Breast epithelium (tissue), 4 donors: Measurements from ENCODE around the gene SH3GL3. TPM values are rescaled to one million over a fixed set of nuclear protein-coding genes. Genes with fewer than 3 reads are reported as not detected.

Experiments
- DNase-seq, 2 donors: peaks; one replicate each; pipeline ENCODE4 v3.0.0-alpha.2; 2019; ENCODE audit warnings: low spot score in 2 of 2
- H3K27ac ChIP-seq, 2 donors: fragments of 200-600 bp; sonication (generic) in 1 of 2; one replicate each; pipeline ENCODE4 v1.5.1; 2016 to 2019; ENCODE audit warnings: mild to moderate bottlenecking in 1 of 2
- H3K27me3 ChIP-seq, 2 donors: fragments of 200-600 bp; sonication (generic) in 1 of 2; one replicate each; pipeline versions ENCODE4 v1.5.1 to v1.6.0; 2017 to 2019; ENCODE audit warnings: control low read depth in 1 of 2, mild to moderate bottlenecking in 1 of 2
- H3K36me3 ChIP-seq: fragments of 200-600 bp; one replicate; pipeline ENCODE4 v1.5.1; 2019
- H3K4me1 ChIP-seq, 2 donors: fragments of 200-600 bp; sonication (generic); one replicate each; pipeline ENCODE4 v1.5.1; 2016 to 2019; ENCODE audit warnings: control low read depth in 1 of 2
- H3K4me3 ChIP-seq, 3 donors: fragments of 200-600 bp; sonication (generic); 1 replicate in 2 of 3; 2 replicates in 1 of 3; pipeline ENCODE4 v1.5.1; 2016 to 2019; ENCODE audit warnings: mild to moderate bottlenecking in 3 of 3, moderate library complexity in 2 of 3
- H3K9me3 ChIP-seq, 2 donors: fragments of 200-600 bp; sonication (generic) in 1 of 2; one replicate each; pipeline ENCODE4 v1.5.1; 2016 to 2019; ENCODE audit warnings: control low read depth in 1 of 2
- POLR2A ChIP-seq: fragments of 450-650 bp; IDR thresholded peaks from one replicate; pipeline ENCODE4 v1.6.1; 2016; ENCODE audit warnings: antibody characterized with exemption, mild to moderate bottlenecking, moderate library complexity
- POLR2AphosphoS5 ChIP-seq, 3 donors: sonication (generic); formaldehyde crosslinking; IDR thresholded peaks; one replicate each; pipeline ENCODE4 v1.6.1; 2017; ENCODE audit warnings: antibody characterized with exemption in 3 of 3
- intact Hi-C: fragments of 100-400 bp; cut with DNase I; formaldehyde crosslinking; loops from one replicate; pipeline ENCODE4 v1.15.1; 2023; ENCODE audit warnings: low total_unique reads
- total RNA-seq, 3 donors: library from RNA; depleted of rRNA; stranded (reverse); fragments of >200 nt; gene quantifications; one replicate each; pipeline ENCODE4 v1.1.0, GENCODE V29; 2016
- TF ChIP-seq, protein P1 (sequence below), 3 donors: fragments of 450-650 bp; IDR thresholded peaks; one replicate each; pipeline ENCODE4 v1.5.1; 2016 to 2017; ENCODE audit warnings: antibody characterized with exemption in 3 of 3, mild to moderate bottlenecking in 3 of 3, moderate library complexity in 3 of 3

The SH3GL3 gene
- total RNA-seq, 3 donors from 2014 or later, result not detected

DNA sequence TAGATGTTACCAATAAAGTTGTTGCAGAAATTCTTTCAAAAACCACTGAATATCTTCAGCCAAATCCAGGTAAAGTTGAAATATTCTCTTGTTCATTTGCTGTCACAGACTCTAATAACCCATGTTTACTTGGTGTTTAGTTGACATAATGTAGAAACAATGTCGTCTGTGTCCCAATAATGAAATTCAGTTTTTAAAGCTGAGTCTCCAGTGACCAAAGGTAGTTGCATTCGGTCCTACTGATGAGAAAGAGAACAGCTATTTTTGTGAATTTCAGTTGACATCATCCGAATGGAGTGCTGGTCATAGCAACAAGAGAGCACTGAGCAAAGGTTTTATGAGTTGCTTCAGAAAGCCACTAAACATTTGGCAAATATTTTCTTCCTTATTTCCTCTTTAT is 118.0 kb downstream of the SH3GL3 start:
- no peak overlapping the region for H3K27ac ChIP-seq
- no peaks in the 10 kb centered on the region for H3K9me3 ChIP-seq
- no peak overlapping the region for H3K4me3 ChIP-seq
- no peak for TF ChIP-seq POLR2A
- TF ChIP-seq, protein P1, sequence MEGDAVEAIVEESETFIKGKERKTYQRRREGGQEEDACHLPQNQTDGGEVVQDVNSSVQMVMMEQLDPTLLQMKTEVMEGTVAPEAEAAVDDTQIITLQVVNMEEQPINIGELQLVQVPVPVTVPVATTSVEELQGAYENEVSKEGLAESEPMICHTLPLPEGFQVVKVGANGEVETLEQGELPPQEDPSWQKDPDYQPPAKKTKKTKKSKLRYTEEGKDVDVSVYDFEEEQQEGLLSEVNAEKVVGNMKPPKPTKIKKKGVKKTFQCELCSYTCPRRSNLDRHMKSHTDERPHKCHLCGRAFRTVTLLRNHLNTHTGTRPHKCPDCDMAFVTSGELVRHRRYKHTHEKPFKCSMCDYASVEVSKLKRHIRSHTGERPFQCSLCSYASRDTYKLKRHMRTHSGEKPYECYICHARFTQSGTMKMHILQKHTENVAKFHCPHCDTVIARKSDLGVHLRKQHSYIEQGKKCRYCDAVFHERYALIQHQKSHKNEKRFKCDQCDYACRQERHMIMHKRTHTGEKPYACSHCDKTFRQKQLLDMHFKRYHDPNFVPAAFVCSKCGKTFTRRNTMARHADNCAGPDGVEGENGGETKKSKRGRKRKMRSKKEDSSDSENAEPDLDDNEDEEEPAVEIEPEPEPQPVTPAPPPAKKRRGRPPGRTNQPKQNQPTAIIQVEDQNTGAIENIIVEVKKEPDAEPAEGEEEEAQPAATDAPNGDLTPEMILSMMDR (IDR thresholded peaks at IDR 0.05), result no peak
- TF ChIP-seq POLR2AphosphoS5 (IDR thresholded peaks at IDR 0.05), result no peak
- intact Hi-C loops, result no loop called here
- H3K4me1 ChIP-seq, result no peaks in the 10 kb centered on the region
- DNase-seq, result no peak
- H3K36me3 ChIP-seq, result no peaks in the 10 kb centered on the region
- no peaks in the 10 kb centered on the region for H3K27me3 ChIP-seq

DNA sequence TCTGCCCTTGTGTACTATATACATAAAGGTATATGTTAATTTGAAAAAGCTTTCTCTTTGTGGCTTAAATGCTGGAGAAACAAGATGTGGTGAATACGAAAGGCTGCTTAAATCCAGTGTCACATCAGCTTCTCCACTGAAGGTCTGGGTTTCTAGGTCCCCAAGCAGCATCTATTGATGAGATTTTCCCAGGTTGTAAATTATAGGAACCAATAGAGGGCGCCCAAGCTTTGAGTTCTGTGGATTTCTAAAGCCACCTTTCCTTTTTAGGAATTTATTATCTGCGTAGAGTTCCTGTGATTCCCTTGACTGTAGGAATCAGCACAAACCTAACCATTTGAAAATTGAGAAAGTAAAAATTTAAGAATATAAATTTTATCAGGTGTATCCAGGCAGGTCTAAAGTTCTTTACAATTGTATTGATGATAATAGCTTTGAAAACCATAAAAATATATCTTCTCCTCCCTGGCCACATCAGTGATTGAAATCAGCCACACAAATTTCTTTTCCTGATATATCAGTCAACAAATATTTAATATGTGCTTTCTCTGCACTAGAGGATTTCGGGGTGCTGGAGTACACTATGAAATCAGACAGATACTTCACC is 118.5 kb downstream of the SH3GL3 start:
- no peak for DNase-seq
- intact Hi-C loops, result no loop called here
- no peaks in the 10 kb centered on the region for H3K36me3 ChIP-seq

DNA sequence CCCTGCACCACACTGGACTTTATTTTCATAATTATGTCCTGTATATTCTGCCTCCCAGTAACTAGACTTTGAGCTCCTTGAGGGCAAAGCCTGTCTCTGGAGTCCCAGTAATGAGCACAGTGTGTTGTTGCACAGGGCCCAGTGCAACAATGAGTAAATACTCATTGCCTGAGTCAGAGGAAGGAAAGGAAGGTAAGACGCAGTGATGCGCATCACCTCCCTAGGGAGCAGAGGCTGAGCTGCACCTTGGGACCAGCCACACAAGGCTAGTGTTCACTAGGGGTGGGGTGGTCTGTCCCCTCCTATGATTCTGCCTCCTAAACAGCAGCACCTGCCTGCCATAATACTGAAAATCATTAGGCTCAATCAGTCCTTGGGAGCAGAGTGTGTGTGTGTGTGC is 120.2 kb downstream of the SH3GL3 start:
- no peak for TF ChIP-seq POLR2AphosphoS5 (IDR thresholded peaks at IDR 0.05)
- TF ChIP-seq, protein P1 (IDR thresholded peaks at IDR 0.05), result no peak
- no peak for TF ChIP-seq POLR2A
- intact Hi-C loops, result no loop called here
- no peaks in the 10 kb centered on the region for H3K36me3 ChIP-seq

More for the DNA sequence above, 118.5 kb downstream of the SH3GL3 start:
- H3K4me1 ChIP-seq, result no peaks in the 10 kb centered on the region
- no peaks in the 10 kb centered on the region for H3K9me3 ChIP-seq
- H3K4me3 ChIP-seq, result no peak overlapping the region
- no peak overlapping the region for H3K27ac ChIP-seq
- TF ChIP-seq POLR2AphosphoS5 (IDR thresholded peaks at IDR 0.05) (no peak), POLR2A (no peak)
- TF ChIP-seq, protein P1 (IDR thresholded peaks at IDR 0.05), result peak in 2 of 3 donors; percentile 46 to 49
- H3K27me3 ChIP-seq, result no peaks in the 10 kb centered on the region

DNA sequence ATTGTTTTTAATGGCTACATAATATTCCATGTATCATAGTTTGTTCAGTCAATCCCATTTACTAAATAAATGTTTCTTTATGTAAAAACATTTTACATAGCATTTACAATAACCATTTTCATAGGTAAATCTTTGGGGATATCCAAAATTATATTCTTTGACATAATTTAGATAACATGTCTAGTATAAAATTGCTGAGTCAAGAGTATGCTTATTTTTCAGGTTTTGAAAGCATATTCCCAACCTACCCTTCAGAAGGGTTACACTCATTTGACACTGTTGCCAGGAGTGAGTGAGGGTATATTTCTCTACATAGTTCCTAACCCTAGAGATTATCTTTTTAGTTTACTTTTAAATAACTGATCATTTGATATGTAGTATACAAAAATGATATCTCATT is 122.2 kb downstream of the SH3GL3 start:
- no peak for TF ChIP-seq POLR2A
- no peak for TF ChIP-seq POLR2AphosphoS5 (IDR thresholded peaks at IDR 0.05)
- TF ChIP-seq, protein P1 (IDR thresholded peaks at IDR 0.05), result no peak
- H3K4me3 ChIP-seq, result no peak overlapping the region
- no peak overlapping the region for H3K27ac ChIP-seq
- no peaks in the 10 kb centered on the region for H3K4me1 ChIP-seq
- no peaks in the 10 kb centered on the region for H3K9me3 ChIP-seq
- no peaks in the 10 kb centered on the region for H3K36me3 ChIP-seq
- DNase-seq, result no peak
- H3K27me3 ChIP-seq, result no peaks in the 10 kb centered on the region
- intact Hi-C loops, result no loop called here

More for the DNA sequence above, 120.2 kb downstream of the SH3GL3 start:
- no peak overlapping the region for H3K4me3 ChIP-seq
- no peaks in the 10 kb centered on the region for H3K27me3 ChIP-seq
- H3K27ac ChIP-seq, result no peak overlapping the region
- no peaks in the 10 kb centered on the region for H3K9me3 ChIP-seq
- no peak for DNase-seq
- no peaks in the 10 kb centered on the region for H3K4me1 ChIP-seq

DNA sequence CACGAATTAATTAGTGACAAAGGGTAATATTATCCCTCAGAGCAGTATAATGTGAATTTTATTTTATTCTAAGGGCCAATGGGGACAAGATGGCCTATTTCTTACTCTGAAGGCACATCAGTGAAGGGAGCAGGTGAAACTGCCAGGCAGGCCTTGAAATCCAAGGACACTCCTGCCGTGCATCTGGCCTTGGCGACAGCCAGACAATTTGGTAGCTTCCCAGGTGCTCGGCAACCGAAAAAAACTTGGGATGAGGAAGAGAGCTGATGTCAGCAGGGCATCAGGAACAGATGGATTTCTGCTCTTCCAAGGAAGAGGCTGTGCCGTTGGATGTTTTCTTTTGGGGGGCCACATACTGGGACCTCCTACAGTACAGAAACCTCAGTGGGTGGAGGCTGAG is 123.6 kb downstream of the SH3GL3 start:
- Histone ChIP-seq H3K27ac (no peak overlapping the region), H3K36me3 (no peaks in the 10 kb centered on the region), H3K4me3 (no peak overlapping the region), H3K4me1 (no peaks in the 10 kb centered on the region), H3K27me3 (no peaks in the 10 kb centered on the region), H3K9me3 (no peaks in the 10 kb centered on the region)
- DNase-seq, result no peak
- TF ChIP-seq POLR2A (no peak), POLR2AphosphoS5 (IDR thresholded peaks at IDR 0.05) (no peak)
- TF ChIP-seq, protein P1 (IDR thresholded peaks at IDR 0.05), result no peak
- intact Hi-C loops, result no loop called here
